Lung (tissue), 12 donors: ENCODE data around the gene PARD6B. TPM values are rescaled to one million over a fixed set of nuclear protein-coding genes. Genes with fewer than 3 reads are reported as not detected.
"Not testable (repeated sequence)": the region's sequence is repeated elsewhere in the genome, so short reads cannot be mapped to it uniquely, and the experiment has no call there.

Source experiments
- ATAC-seq: fragments of 200-7000 bp; cut with Tn5 transposase; one replicate; pipeline ENCODE4 v1.9.1; 2020; ENCODE audit warnings: moderate number of reproducible peaks; ENCODE audit not compliant: insufficient read depth, low FRiP score
- DNase-seq, 3 donors: peaks; one replicate each; pipeline ENCODE4 v3.0.0-alpha.2; 2013 to 2017
- H3K27ac ChIP-seq, 2 donors: one replicate each; pipeline ENCODE4 v1.5.1; 2013; ENCODE audit warnings: mild to moderate bottlenecking in 2 of 2, moderate library complexity in 2 of 2, control low read depth in 1 of 2, inconsistent platforms in 1 of 2, low read depth in 1 of 2, low read length in 1 of 2
- H3K27me3 ChIP-seq, 3 donors: one replicate each; pipeline ENCODE4 v1.5.1; 2013; ENCODE audit warnings: low read length in 2 of 3; ENCODE audit not compliant: control insufficient read depth in 3 of 3, insufficient read depth in 3 of 3
- H3K36me3 ChIP-seq, 4 donors: one replicate each; pipeline ENCODE4 v1.5.1; 2013; ENCODE audit warnings: low read length in 4 of 4, mild to moderate bottlenecking in 1 of 4, moderate library complexity in 1 of 4; ENCODE audit not compliant: control insufficient read depth in 4 of 4, insufficient read depth in 4 of 4
- H3K4me1 ChIP-seq, 5 donors: one replicate each; pipeline ENCODE4 v1.5.1; 2013; ENCODE audit warnings: low read length in 5 of 5, mild to moderate bottlenecking in 2 of 5, moderate library complexity in 1 of 5; ENCODE audit not compliant: control insufficient read depth in 5 of 5, insufficient read depth in 5 of 5
- H3K4me3 ChIP-seq: one replicate; pipeline ENCODE4 v1.5.1; 2013; ENCODE audit warnings: mild to moderate bottlenecking, control low read depth, moderate library complexity
- H3K9ac ChIP-seq, 2 donors: one replicate each; pipeline ENCODE4 v1.5.1; 2013; ENCODE audit warnings: low read length in 2 of 2, control low read depth in 1 of 2; ENCODE audit not compliant: insufficient read depth in 1 of 2
- H3K9me3 ChIP-seq, 4 donors: one replicate each; pipeline ENCODE4 v1.5.1; 2013; ENCODE audit warnings: low read length in 3 of 4, mild to moderate bottlenecking in 1 of 4, moderate library complexity in 1 of 4; ENCODE audit not compliant: control insufficient read depth in 4 of 4, insufficient read depth in 3 of 4
- CTCF ChIP-seq: IDR thresholded peaks from 2 replicates; pipeline ENCODE4 v1.5.1; 2012; ENCODE audit warnings: mild to moderate bottlenecking; ENCODE audit errors: control extremely low read depth, extremely low read depth
- WGBS, 2 donors: extraction: QIAGEN DNeasy Blood & Tissue Kit; methylation state at CpG; one replicate each; pipeline ENCODE4 v1.1.7; 2013; 5-methylcytosine and 5-hydroxymethylcytosine counted together
- polyA plus RNA-seq, 2 donors: library from polyadenylated mRNA; stranded (reverse); fragments of 200-250 nt; gene quantifications; one replicate each; pipeline ENCODE4 v1.2.1, GENCODE V29; 2013
- total RNA-seq, 2 donors: library from RNA; depleted of rRNA in 1 of 2; stranded (reverse); fragments of >200 nt in 1 of 2; gene quantifications; one replicate each; pipeline ENCODE4 v1.2.1, GENCODE V29; 2014 to 2021
- donor health status: control.
- donor health status: control.
- donor health status: Bipolar disorder and iron deficiency.
- donor health status: healthy.
- donor health status: DM: yes; HTN: yes; CAD: no.

Gene PARD6B
- total and polyA plus RNA-seq, 4 donors: 2.0 to 41.8 (median 25.8) TPM

DNA sequence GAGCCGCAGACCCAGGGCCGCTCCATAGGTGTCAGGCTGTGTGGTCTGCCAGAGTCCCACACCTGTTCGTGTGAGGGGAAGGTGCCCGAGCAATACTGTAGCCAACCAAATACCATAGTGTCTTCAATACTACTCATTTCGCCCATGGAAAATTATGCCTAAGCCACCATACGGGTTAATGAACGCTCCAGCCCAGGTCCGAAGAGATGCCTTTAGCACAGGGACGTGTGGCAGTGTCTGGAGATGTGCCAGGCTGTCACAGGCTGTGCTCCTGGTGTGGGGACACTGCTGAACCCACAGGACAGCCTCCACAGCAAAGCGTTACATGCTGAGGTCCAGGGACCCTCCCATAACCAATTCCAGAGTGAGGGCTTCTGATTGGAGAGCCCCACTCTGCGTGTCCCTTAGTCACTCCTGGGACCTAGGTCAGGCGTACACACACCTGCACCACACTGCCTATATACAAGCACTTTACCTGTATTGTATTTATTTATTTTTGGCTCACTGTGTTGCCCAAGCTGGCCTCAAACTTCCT lies 38.2 kb downstream of the PARD6B start:
- not testable (repeated sequence) for H3K36me3 ChIP-seq, H3K27ac ChIP-seq, ATAC-seq, H3K9ac ChIP-seq, H3K27me3 ChIP-seq, H3K9me3 ChIP-seq, DNase-seq, H3K4me1 ChIP-seq, H3K4me3 ChIP-seq
- WGBS, 2 donors: 86 to 94% methylated on average over 8 to 11 of the region's 12 CpGs

- ATAC-seq, H3K36me3 ChIP-seq, H3K27ac ChIP-seq, H3K4me1 ChIP-seq, H3K9me3 ChIP-seq, H3K4me3 ChIP-seq, DNase-seq, H3K9ac ChIP-seq, H3K27me3 ChIP-seq: not testable (repeated sequence)
- 90 to 92% methylated on average over 3 to 6 of the region's 8 CpGs for WGBS, 2 donors
These were observed 40.2 kb downstream of the PARD6B start for GRCh38 chr20:50771419-50772080.

GRCh38 chr20:50772420-50773185 lies 41.2 kb downstream of the PARD6B start:
- Histone ChIP-seq H3K4me1 (no peaks in the 10 kb centered on the region), H3K27me3 (no peaks in the 10 kb centered on the region), H3K36me3 (no peaks in the 10 kb centered on the region), H3K9ac (no peak overlapping the region), H3K4me3 (no peak overlapping the region), H3K27ac (no peak overlapping the region), H3K9me3 (no peaks in the 10 kb centered on the region)
- 73 to 76% methylated on average over 5 of the region's 5 CpGs for WGBS, 2 donors
- no peak for TF ChIP-seq CTCF
- DNase-seq: no peak
- no peak for ATAC-seq

DNA sequence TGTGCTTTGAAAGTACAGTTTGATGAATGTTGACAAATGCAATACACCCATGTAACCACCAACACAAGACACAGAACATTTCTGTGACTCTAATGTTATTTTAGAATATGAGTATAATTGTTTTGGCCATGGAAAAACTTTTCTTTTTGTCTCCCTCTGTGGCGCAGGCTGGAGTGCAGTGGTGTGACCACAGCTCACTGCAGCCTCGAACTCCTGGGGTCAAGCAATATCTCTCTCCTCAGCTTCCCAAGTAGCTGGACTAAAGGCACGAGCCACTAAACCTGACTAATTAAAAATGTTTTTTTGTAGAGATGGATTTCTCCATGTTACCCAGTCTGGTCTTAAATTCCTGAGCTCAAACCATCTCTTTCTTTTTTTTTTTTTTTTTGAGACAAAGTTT lies 43.1 kb downstream of the PARD6B start:
- Histone ChIP-seq H3K27me3 (no peaks in the 10 kb centered on the region), H3K27ac (no peak overlapping the region), H3K9me3 (no peaks in the 10 kb centered on the region), H3K9ac (no peak overlapping the region), H3K36me3 (no peaks in the 10 kb centered on the region), H3K4me3 (no peak overlapping the region), H3K4me1 (no peaks in the 10 kb centered on the region)
- WGBS, 2 donors: 83 to 91% methylated on average over 3 of the region's 3 CpGs
- TF ChIP-seq CTCF: no peak
- DNase-seq (no peak), ATAC-seq (no peak)
